Embryonic facial prominence (tissue), 1 donor: ENCODE results near the gene DSTYK.

Source experiments
- DNase-seq: peaks from one replicate; pipeline ENCODE4 v3.0.0-alpha.2; 2016; ENCODE audit errors: extremely low spot score

Gene DSTYK

GRCh38 chr1:205127646-205128045 is 83.9 kb downstream of the DSTYK start:
- no peak for DNase-seq

GRCh38 chr1:205124726-205125125 is 86.8 kb downstream of the DSTYK start:
- DNase-seq = no peak

GRCh38 chr1:205122489-205122882 is 89.0 kb downstream of the DSTYK start:
- DNase-seq = no peak

- peak; percentile 90 for DNase-seq
These were observed 89.6 kb downstream of the DSTYK start, which contains the start of gene RBBP5 for GRCh38 chr1:205121660-205122488. Gene RBBP5 (minus strand): TSS chr1:205121978. CDS start chr1:205121873, 105 bp downstream.

GRCh38 chr1:205118752-205119151 is 92.8 kb downstream of the DSTYK start:
- no peak for DNase-seq

GRCh38 chr1:205111354-205111753 is 100.1 kb downstream of the DSTYK start:
- no peak for DNase-seq

GRCh38 chr1:205109711-205110110 is 101.8 kb downstream of the DSTYK start:
- no peak for DNase-seq

GRCh38 chr1:205109269-205109668 is 102.2 kb downstream of the DSTYK start:
- DNase-seq = no peak

- DNase-seq = no peak
These were observed 103.0 kb downstream of the DSTYK start for GRCh38 chr1:205108464-205108863.

- no peak for DNase-seq
These were observed 104.2 kb downstream of the DSTYK start for GRCh38 chr1:205107327-205107726.

GRCh38 chr1:205102404-205102803 is 109.1 kb downstream of the DSTYK start:
- DNase-seq = no peak

- DNase-seq = no peak
These were observed 113.3 kb downstream of the DSTYK start for GRCh38 chr1:205098242-205098641.

GRCh38 chr1:205095422-205095821 is 116.1 kb downstream of the DSTYK start:
- no peak for DNase-seq
